NCI-H1092 (cell line): ENCODE results near the gene ATP13A3.
A peak's percentile ranks its signal among the peaks of the same experiment; 100 is the strongest.

ENCODE experiments used
- DNase-seq: peaks from one replicate; lab custom pipeline; 2025; lab: John Stamatoyannopoulos, UW

Gene ATP13A3

GRCh38 chr3:194369522-194370279, 117.1 kb downstream of the ATP13A3 start, which contains the start of gene LRRC15:
Gene LRRC15, minus strand, starts transcription at chr3:194369743. Its CDS starts 8,700 bp downstream, at chr3:194361043.
- DNase-seq, result no peak

GRCh38 chr3:194368918-194369317, 117.9 kb downstream of the ATP13A3 start:
- DNase-seq, result no peak

- no peak for DNase-seq
These were observed 118.6 kb downstream of the ATP13A3 start for GRCh38 chr3:194367992-194368841.

- DNase-seq, result no peak
These were observed 120.8 kb downstream of the ATP13A3 start for GRCh38 chr3:194365978-194366490.

- no peak for DNase-seq
These were observed 121.3 kb downstream of the ATP13A3 start for GRCh38 chr3:194365526-194365925.

- DNase-seq, result peak; percentile 73
These were observed 122.0 kb downstream of the ATP13A3 start for GRCh38 chr3:194364652-194365434.

GRCh38 chr3:194364314-194364651, 122.5 kb downstream of the ATP13A3 start:
- no peak for DNase-seq

GRCh38 chr3:194360568-194360967, 126.2 kb downstream of the ATP13A3 start:
- no peak for DNase-seq

GRCh38 chr3:194357681-194358080, 129.1 kb downstream of the ATP13A3 start:
- DNase-seq, result no peak

- DNase-seq, result no peak
These were observed 131.4 kb downstream of the ATP13A3 start for GRCh38 chr3:194355379-194355778.

- no peak for DNase-seq
These were observed 132.5 kb downstream of the ATP13A3 start for GRCh38 chr3:194354315-194354714.
